HG03060 (cell line): ENCODE results near the gene C10orf95.

Experiments
- ATAC-seq: cut with Tn5 transposase; IDR thresholded peaks from one replicate; pipeline ENCODE4 v1.9.1; 2021; ENCODE audit warnings: low read depth, moderate number of reproducible peaks; ENCODE audit not compliant: unreplicated experiment

The C10orf95 gene

DNA sequence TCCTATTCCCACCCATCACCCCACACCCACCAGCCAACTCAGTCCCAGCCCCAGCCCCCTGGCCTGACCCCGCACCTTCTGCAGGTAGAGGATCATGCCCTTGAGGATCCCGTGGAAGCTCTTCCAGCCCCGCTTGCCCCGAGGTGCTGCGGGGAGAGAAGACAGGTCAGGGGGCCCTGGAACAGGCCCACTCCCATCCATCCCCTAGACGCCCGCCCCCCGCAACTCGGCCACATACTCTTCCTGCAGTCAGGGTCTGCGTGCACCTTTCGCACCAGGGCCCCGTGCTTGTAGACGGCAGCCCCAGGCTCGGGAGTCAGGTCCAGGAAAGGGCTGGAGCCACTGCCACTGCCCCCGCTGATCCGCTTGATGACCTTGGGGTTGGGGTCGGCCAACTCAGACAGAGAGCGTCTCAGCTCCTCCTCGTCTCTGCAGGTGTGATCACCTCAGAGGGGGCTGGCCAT, 46.2 kb downstream of the C10orf95 start:
- no peak for ATAC-seq

- ATAC-seq = no peak
Observed at GRCh38 chr10:102404361-102405107, 46.8 kb downstream of the C10orf95 start.

- ATAC-seq = no peak
Observed at GRCh38 chr10:102403115-102403514, 48.2 kb downstream of the C10orf95 start.

DNA sequence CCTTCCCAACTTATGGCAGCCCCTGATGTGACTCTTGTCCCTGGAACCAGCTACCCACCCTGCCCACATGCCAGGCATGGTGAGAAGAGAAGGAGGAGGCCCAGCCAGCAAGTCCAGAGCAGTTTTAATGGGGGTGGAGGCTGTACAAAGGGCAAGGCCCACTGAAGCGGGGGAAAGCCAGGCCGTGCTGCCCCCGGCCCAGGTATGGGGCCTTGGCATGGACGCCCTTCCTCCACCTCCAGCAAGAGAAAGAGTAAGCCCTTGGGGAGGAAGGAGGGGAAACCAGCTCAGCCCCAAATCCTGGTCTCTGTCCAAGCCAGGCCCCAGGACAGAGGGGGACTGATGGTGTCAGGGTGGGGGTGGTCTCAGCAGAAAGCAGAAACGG, 48.8 kb downstream of the C10orf95 start:
- ATAC-seq = no peak

DNA sequence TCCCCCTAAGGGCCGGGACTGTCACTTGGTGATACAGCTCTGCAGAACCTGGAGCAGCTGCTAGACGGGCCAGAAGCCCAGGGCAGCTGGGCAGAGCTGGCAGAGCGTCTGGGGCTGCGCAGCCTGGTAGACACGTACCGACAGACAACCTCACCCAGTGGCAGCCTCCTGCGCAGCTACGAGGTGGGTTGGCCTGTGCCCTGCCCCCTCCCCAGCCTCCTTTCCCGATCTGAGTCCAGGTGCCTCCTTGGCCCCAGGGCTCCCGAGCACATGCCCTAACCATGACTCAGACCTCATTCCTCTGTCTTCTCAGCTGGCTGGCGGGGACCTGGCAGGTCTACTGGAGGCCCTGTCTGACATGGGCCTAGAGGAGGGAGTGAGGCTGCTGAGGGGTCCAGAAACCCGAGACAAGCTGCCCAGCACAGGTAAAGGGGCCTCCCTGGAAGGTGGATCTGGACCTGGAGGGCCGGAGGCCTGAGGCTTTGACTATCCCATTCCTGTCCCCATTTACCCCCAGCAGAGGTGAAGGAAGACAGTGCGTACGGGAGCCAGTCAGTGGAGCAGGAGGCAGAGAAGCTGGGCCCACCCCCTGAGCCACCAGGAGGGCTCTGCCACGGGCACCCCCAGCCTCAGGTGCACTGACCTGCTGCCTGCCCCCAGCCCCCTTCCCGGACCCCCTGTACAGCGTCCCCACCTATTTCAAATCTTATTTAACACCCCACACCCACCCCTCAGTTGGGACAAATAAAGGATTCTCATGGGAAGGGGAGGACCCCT, 49.4 kb downstream of the C10orf95 start:
- no peak for ATAC-seq

- no peak for ATAC-seq
Observed at GRCh38 chr10:102401342-102401654, 50.0 kb downstream of the C10orf95 start.

DNA sequence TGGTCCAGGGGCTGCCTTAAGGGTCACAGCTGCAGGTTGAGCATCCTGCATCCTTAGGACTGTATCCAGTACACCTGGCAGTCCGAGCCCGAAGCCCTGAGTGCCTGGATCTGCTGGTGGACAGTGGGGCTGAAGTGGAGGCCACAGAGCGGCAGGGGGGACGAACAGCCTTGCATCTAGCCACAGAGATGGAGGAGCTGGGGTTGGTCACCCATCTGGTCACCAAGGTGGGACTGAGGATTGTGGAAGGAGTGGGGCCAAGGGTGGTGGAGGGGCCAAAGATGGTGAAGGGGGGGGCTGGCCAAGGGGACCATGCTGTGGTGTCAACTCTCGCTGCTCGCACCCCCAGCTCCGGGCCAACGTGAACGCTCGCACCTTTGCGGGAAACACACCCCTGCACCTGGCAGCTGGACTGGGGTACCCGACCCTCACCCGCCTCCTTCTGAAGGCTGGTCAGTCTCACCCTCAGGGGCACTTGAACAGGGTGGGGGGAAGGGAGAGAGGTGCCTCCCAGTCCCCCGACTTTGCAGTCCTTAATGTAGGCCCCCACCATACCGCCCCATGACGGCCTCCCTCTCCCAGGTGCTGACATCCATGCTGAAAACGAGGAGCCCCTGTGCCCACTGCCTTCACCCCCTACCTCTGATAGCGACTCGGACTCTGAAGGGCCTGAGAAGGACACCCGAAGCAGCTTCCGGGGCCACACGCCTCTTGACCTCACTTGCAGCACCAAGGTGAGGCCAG, 50.6 kb downstream of the C10orf95 start:
- no peak for ATAC-seq

DNA sequence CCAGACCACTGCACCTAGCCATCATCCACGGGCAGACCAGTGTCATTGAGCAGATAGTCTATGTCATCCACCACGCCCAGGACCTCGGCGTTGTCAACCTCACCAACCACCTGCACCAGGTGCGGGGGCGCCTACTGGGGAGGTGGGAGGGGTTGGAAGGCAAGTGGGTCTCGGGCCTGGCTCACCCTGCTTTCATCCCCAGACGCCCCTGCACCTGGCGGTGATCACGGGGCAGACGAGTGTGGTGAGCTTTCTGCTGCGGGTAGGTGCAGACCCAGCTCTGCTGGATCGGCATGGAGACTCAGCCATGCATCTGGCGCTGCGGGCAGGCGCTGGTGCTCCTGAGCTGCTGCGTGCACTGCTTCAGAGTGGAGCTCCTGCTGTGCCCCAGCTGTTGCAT, 51.3 kb downstream of the C10orf95 start:
- ATAC-seq = no peak
